AG04449 (cell line): ENCODE results near the gene AGER.

Experiments
- CTCF ChIA-PET: fragments of 350-600 bp; formaldehyde crosslinking; extraction: SDS; loops from one replicate; lab custom pipeline; 2021; ENCODE audit warnings: antibody characterized with exemption; lab: Yijun Ruan, JAX
- POLR2A ChIA-PET: fragments of 400-600, 350-600 bp; formaldehyde crosslinking; extraction: SDS; loops from one replicate; lab custom pipeline; 2020; ENCODE audit warnings: antibody characterized with exemption, inconsistent platforms; lab: Yijun Ruan, JAX
- DNase-seq: peaks from one replicate; pipeline ENCODE4 v3.0.0-alpha.2; 2010; ENCODE audit warnings: low read depth, low spot score
- H3K4me3 ChIP-seq: 2 replicates; pipeline ENCODE4 v1.5.1; 2011; ENCODE audit warnings: low read depth, mild to moderate bottlenecking, control low read depth, low read length
- TF ChIP-seq, protein P1 (sequence below): IDR thresholded peaks from one replicate; pipeline ENCODE4 v1.5.1; 2011; ENCODE audit warnings: mild to moderate bottlenecking, moderate library complexity, low read length, control low read depth, inconsistent platforms; ENCODE audit not compliant: insufficient read depth; ENCODE audit errors: missing control alignments

Gene AGER

DNA sequence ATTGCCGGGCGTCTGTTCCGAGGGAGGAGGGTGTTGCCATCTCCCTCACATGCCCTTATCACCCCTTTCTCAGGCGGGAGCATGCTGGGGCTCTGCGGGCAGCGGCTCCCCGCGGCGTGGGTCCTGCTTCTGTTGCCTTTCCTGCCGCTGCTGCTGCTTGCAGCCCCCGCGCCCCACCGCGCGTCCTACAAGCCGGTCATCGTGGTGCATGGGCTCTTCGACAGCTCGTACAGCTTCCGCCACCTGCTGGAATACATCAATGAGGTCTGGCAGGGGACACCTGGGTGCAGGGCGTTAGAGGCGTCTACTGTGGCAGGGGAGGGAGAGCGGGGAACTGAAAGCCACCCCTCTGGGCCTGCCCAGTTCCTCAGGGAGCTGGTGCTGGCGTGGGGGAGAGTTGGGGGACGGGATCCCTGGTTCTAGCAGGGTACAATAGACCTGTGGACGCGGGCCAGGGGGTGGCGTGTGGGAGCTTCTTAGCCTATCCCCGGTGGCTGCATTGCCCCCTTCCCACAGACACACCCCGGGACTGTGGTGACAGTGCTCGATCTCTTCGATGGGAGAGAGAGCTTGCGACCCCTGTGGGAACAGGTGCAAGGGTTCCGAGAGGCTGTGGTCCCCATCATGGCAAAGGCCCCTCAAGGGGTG lies 29.4 kb downstream of the AGER start:
- TF ChIP-seq, protein P1, sequence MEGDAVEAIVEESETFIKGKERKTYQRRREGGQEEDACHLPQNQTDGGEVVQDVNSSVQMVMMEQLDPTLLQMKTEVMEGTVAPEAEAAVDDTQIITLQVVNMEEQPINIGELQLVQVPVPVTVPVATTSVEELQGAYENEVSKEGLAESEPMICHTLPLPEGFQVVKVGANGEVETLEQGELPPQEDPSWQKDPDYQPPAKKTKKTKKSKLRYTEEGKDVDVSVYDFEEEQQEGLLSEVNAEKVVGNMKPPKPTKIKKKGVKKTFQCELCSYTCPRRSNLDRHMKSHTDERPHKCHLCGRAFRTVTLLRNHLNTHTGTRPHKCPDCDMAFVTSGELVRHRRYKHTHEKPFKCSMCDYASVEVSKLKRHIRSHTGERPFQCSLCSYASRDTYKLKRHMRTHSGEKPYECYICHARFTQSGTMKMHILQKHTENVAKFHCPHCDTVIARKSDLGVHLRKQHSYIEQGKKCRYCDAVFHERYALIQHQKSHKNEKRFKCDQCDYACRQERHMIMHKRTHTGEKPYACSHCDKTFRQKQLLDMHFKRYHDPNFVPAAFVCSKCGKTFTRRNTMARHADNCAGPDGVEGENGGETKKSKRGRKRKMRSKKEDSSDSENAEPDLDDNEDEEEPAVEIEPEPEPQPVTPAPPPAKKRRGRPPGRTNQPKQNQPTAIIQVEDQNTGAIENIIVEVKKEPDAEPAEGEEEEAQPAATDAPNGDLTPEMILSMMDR: peak; percentile 76
- ChIA-PET POLR2A (no interaction called here), CTCF (interaction anchor here (0.8 to 1.3 kb wide), 9 partner anchors 10 to 108 kb away, joined by 3 to 32 read pairs (median 5); partner anchors contain the start of gene EGFL8)
- no peak for DNase-seq
- H3K4me3 ChIP-seq: peak overlapping the region; percentile 90

DNA sequence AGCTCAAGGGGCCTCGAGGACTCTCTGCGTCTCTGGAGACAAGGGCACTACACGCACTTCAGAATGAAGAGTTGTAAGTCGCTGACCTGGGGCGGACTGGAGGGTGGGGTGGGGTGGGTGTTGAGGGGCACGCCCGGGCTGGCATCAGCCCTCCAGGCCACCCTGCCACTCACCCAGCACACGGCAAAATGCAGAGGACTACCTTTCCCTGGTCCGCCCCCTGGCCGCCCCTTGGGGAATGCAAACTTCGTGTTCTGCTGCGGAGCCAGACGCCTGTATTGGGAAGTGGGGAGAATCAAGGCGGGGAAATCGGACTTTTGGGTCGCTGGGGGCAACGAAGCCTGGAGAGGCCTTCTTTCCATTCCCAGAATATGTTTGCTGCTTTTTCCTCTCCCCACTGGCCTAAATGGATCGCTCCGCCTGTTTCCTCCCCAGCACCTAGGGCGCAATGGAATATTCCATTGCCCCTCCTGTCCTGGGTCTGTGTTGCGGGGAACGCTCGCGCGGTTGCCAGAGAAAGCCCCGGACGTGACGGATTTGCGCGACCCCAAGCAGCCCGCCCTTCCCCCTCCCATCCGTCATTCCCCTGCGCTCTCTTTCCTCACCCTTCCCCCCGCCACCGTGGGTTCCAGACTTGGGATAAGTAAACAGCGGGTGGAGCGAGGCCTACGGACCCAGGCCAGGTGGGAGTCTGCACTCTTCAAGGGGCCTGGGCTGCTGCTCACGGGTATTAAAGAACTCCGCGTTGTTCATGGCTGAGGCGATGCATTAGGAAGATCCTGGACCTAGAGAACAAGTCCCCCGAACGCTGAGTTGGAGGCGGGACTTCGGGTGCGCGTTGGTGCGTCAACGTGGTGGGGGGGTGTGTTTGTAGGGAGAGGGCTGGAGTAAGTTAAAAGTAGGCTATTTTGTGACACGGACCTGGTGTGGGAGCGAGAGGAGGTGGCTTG lies 30.2 kb downstream of the AGER start, which contains the start of gene PPT2:
PPT2 (plus strand) TSS at position 578 of the 950 bp plus-strand sequence. CDS start 454 bp downstream, outside the sequence.
- POLR2A ChIA-PET: no interaction called here
- DNase-seq: peak; percentile 54
- TF ChIP-seq, protein P1: peak; percentile 14
- CTCF ChIA-PET: interaction anchor here (0.9 to 2.9 kb wide), 10 partner anchors 11 to 107 kb away, joined by 3 to 32 read pairs (median 6); partner anchors contain the start of genes EGFL8 and FKBPL
- peak within 1 kb of the TSS; percentile 90 for H3K4me3 ChIP-seq

DNA sequence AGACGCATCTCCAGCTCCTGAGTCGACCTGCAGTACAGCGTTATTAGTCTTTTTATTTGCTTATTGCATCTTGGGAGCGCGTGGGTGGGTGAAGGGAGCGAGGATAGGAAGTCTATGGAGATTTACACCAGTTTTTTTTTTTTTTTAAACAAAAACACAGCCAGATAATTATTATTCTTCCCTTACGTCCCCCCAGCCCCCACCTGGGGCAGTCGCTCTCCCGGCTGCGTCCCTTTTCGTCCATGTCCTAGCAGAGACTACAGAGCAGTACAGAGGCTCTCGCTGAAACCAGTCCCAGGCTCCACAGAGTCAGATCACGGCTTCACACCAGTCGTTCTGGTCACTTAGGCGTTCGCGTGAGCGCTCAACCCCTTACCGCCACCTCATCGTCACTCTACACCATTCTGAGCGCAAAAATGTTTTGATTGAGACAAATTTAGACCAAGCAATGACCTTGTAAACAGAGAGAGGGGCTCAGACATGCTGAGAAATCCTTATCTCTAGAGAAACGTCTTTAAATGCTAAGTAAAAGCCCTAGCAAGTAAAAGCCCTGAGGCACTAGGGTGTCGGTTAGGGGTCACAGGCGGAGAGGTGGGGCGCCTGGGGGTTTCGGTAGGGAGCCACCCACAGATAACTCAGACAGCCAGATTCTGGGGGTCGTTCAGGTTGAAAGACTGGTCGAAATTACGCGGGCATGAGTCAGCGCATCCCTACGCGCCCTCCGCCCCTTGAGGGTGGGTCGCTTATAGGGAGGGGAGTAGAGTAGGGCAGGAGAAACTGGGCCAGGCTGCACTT lies 31.1 kb downstream of the AGER start:
- POLR2A ChIA-PET: interaction anchor here (0.6 kb wide), 1 partner anchor 11 kb away, joined by 3 read pairs; no protein-coding TSS in a partner anchor
- CTCF ChIA-PET: interaction anchor here (0.7 to 2.9 kb wide), 8 partner anchors 9 to 43 kb away, joined by 3 to 27 read pairs (median 4); partner anchors contain the start of genes ATF6B and FKBPL
- no peak for DNase-seq
- H3K4me3 ChIP-seq: peak overlapping the region; percentile 90
- TF ChIP-seq, protein P1: no peak

DNA sequence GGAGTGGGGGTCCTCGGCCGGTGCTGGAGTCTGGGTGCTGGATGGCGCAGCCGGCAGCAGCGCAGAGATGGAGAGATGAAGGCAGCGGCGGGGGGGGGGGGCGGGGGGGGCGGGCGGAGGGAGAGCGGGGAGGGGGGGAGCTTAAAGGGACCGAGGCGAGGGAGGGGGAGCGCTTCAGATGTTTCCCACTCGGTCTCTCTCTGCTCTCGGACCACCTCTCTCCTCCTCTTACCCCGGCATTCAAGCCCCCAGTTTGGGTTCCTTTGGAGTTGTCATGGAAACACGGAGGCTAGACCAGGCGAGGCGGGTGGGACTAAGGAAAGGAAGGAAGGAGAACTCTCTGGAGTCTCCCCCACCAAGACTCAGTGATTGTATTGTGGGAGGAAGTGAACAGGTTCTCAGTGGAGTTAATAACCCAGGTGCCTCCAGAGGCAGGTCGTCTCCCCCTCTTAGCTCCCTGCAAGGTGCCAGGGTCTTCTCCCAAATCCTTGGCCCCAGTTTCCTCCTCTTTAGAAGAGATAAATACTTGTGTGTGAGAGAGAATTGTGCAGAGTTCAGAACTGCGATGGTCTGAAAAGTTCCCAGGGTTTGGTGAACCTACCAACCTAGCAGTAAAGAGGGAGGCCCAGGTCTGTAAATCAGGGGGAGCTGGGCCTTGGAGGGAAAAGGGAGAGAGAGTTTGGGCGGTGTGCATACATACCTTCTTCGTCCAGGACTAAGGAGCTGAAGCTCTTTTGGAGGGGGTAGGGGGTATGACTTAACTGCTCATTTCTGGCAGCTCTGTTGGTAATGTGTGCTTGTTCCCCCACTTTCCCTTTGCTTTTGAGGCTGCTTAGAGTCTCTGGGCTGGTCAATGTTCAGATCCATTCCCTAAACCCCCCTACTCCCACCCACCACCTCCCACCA lies 31.9 kb downstream of the AGER start, which contains the start of gene PRRT1:
PRRT1 (minus strand) TSS at position 77 of the 906 bp plus-strand sequence. CDS start 112 bp downstream, outside the sequence.
- DNase-seq: no peak
- peak within 1 kb of the TSS; percentile 90 for H3K4me3 ChIP-seq
- CTCF ChIA-PET: interaction anchor here (0.6 to 2.9 kb wide), 9 partner anchors 8 to 44 kb away, joined by 3 to 27 read pairs (median 4); partner anchors contain the start of genes ATF6B and FKBPL
- TF ChIP-seq, protein P1: no peak
- POLR2A ChIA-PET: interaction anchor here (0.6 to 1.0 kb wide), 3 partner anchors 12 to 24 kb away, joined by 3 to 4 read pairs (median 3); partner anchors contain the start of genes ATF6B and FKBPL
